Activated naive CD4-positive, alpha-beta T cell treated with anti-CD3 and anti-CD28 coated beads, Interleukin-2, amount 50 U/mL, for 72 hours (primary cell): ENCODE measurements around the gene METTL5. TPM values are rescaled to one million over a fixed set of nuclear protein-coding genes. Genes with fewer than 3 reads are reported as not detected.
"Not testable (repeated sequence)": the region's sequence is repeated elsewhere in the genome, so short reads cannot be mapped to it uniquely, and the experiment has no call there.

Experiments
- ATAC-seq, 2 donors: fragments of 150-1000 bp; cut with Tn5 transposase; 2 replicates each; pipeline ENCODE4 v1.10.0; 2021; ENCODE audit warnings: mild to moderate bottlenecking in 2 of 2, moderate library complexity in 2 of 2
- DNase-seq, 2 donors: peaks; one replicate each; pipeline ENCODE4 v3.0.0; 2021 to 2022; ENCODE audit warnings: low spot score in 2 of 2
- H3K27ac Mint-ChIP-seq, 2 donors: one replicate each; pipeline ENCODE4 v1.8.0; 2022; ENCODE audit warnings: mild to moderate bottlenecking in 2 of 2, mixed read lengths in 2 of 2
- H3K36me3 Mint-ChIP-seq, 2 donors: one replicate each; pipeline ENCODE4 v1.8.0; 2022; ENCODE audit warnings: mixed read lengths in 2 of 2
- H3K9me3 Mint-ChIP-seq, 2 donors: one replicate each; pipeline ENCODE4 v1.8.0; 2022; ENCODE audit warnings: mixed read lengths in 2 of 2
- total RNA-seq, 2 donors: library from RNA; stranded (reverse); gene quantifications; one replicate each; pipeline ENCODE4 v1.2.3, GENCODE V29; 2022

Gene METTL5
- total RNA-seq, 2 donors from 2014 or later = 73.7 to 80.7 TPM

DNA sequence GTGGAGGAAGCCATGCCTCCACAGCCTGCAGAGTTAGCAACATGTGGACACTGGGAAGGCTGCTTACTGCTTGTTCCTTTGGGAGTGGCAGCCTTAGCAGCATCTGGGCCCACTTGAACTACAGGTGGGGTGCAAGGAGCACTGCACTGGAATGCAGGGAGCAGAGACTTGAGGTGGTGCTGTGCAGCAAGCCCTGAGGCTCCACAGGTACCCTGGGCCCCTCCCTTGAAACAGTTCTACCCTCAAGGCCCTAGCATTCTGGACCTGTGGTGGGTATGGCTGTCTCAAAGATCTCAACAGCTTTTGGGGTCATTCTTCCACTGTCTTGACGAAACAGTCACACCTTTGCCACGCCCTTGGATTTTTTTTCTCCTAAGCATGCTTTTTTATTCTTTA, 16.0 kb upstream of the METTL5 start:
- ATAC-seq (peak in 1 of 2 donors; percentile 32), DNase-seq (no peak)
- peaks cover 5 to 14% of the 10 kb centered on the region in 2 donors for H3K36me3 Mint-ChIP-seq
- H3K27ac Mint-ChIP-seq = no peak overlapping the region
- no peaks in the 10 kb centered on the region for H3K9me3 Mint-ChIP-seq

GRCh38 chr2:169839954-169840746, 15.4 kb upstream of the METTL5 start:
- DNase-seq (no peak), ATAC-seq (peak in 1 of 2 donors; percentile 22)
- H3K9me3 Mint-ChIP-seq = no peaks in the 10 kb centered on the region
- H3K36me3 Mint-ChIP-seq = peaks cover 5 to 14% of the 10 kb centered on the region in 2 donors
- H3K27ac Mint-ChIP-seq = no peak overlapping the region

GRCh38 chr2:169838743-169839489, 14.2 kb upstream of the METTL5 start:
- Mint-ChIP-seq H3K9me3 (no peaks in the 10 kb centered on the region), H3K27ac (no peak overlapping the region), H3K36me3 (peaks cover 5 to 14% of the 10 kb centered on the region in 2 donors)
- ATAC-seq (no peak), DNase-seq (no peak)

- DNase-seq (no peak), ATAC-seq (no peak)
- Mint-ChIP-seq H3K9me3 (no peaks in the 10 kb centered on the region), H3K36me3 (peaks cover 0 to 8% of the 10 kb centered on the region in 2 donors), H3K27ac (no peak overlapping the region)
These were observed 9.7 kb upstream of the METTL5 start for GRCh38 chr2:169834401-169834800.

DNA sequence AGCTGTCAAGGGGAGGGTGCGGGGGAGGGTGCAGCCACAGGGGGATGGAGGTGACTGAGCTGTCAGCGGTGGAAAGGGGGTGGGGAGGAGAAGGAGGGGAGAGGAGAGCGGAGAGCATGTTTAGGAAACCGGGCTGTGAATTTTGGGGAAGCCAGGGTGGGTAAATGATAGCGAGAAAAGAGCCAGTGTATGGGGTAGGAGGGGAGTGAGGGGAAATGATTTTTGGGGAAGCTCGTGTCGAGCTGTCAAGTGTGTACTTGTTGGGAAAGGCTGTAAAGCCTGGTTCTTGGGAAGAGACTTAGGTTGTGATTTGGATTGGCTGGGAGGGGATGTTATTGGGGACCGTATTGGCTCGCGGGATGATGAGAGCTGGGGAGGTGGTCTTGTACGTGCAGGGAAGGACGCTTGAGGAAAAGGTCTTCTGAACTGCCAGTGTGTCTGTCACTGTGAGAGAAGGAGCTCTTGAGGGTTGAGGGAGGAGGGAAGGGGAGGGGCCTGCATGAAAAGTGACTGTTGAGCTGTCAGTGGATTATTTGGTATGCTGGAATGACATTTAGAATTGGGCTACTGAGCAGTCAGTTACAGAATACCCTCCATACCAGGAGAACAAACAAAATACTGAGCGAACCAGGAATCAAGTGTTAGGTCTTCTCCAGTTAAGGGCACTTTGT, 3.6 kb upstream of the METTL5 start:
- Mint-ChIP-seq H3K36me3 (peaks cover 17 to 21% of the 10 kb centered on the region in 2 donors), H3K27ac (peak overlapping the region; percentile 89 to 92), H3K9me3 (no peaks in the 10 kb centered on the region)
- DNase-seq (peak in 1 of 2 donors; percentile 33), ATAC-seq (peak; percentile 30 to 34)

GRCh38 chr2:169827272-169828140, 2.8 kb upstream of the METTL5 start, which contains the start of gene UBR3:
UBR3 (plus strand) TSS chr2:169827454; CDS start chr2:169827508, 54 bp downstream.
- peak within 1 kb of the TSS; percentile 89 to 92 for H3K27ac Mint-ChIP-seq
- peak; percentile 92 for DNase-seq
- no peaks in the 10 kb centered on the region for H3K9me3 Mint-ChIP-seq
- ATAC-seq = peak; percentile 84 to 88
- peaks cover 23 to 25% of the 10 kb centered on the region in 2 donors for H3K36me3 Mint-ChIP-seq

- peak in 1 of 2 donors; percentile 0 for ATAC-seq
- Mint-ChIP-seq H3K36me3 (peaks cover 23 to 38% of the 10 kb centered on the region in 2 donors), H3K27ac (peak overlapping the region; percentile 79 to 87), H3K9me3 (peaks cover 0 to 5% of the 10 kb centered on the region in 2 donors)
- DNase-seq = no peak
These were observed 721 bp downstream of the METTL5 start for GRCh38 chr2:169823996-169824372.

DNA sequence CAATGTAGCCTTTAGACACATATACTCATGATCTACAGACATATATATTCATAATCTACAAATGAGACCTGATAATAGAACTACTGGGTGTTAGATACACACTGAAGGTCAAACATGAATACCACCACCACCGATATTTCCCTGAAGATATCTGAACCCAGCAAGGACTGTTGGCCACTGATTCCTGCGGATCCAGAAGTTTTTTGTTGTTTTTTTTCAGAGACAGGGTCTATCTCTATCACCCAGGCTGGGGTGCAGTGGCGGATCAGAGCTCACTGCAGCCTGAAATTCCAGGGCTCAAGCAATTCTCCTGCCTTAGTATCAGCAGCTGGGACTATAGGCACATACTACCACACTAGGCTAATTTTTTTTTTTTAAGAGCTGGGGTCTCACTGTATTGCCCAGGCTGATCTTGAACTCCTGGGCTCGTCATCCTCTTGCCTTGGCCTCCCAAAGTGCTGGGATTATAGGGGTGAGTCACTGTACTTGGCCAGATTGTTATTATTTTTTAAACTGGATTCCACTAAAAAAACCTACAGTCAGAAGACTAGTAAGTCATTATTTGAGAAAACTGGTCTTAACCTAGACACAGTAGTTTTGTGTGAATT, 1.8 kb downstream of the METTL5 start:
- ATAC-seq = no peak
- peaks cover 20 to 46% of the 10 kb centered on the region in 2 donors for H3K36me3 Mint-ChIP-seq
- H3K9me3 Mint-ChIP-seq = peaks cover 0 to 5% of the 10 kb centered on the region in 2 donors
- peak overlapping the region; percentile 25 to 38 for H3K27ac Mint-ChIP-seq
- DNase-seq = no peak

DNA sequence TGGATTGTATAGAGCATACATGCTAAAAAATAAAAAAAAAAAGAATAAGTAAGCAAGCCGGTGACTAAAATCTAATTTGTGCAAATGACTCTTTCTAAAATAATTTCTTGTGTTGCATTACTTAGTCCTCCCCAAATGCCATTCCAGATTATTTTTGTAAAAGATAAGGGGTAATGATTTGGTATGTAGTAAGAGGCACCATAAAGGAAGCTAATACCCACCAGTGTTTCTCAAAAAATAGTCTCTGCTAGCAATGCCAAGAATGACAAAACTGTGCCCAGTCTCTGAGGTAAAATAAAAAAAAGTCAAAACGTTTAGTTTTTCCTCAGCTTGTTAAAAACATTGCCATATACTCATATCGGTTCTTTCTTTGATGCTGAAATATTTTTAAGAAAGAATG, 2.7 kb downstream of the METTL5 start:
- DNase-seq = no peak
- peak overlapping the region in 1 of 2 donors; percentile 29 for H3K27ac Mint-ChIP-seq
- H3K36me3 Mint-ChIP-seq = peaks cover 23 to 54% of the 10 kb centered on the region in 2 donors
- ATAC-seq = no peak
- peaks cover 4 to 5% of the 10 kb centered on the region in 2 donors for H3K9me3 Mint-ChIP-seq

DNA sequence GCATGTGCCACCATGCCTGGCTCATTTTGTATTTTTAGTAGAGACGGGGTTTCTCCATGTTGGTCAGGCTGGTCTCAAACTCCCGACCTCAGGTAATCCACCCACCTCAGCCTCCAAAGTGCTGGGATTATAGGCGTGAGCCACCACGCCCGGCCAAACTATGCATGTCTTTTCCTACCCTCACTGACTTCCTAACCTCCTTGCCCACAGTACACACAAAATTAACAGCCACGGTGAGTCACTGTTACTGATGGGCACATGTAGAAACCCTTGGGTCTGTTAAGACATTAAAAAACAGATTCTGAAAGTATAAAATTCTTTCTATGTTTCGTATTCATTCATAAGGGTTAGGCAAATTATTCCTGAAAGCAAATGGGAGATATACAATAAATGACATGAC, 4.6 kb downstream of the METTL5 start:
- peak overlapping the region; percentile 59 to 83 for H3K27ac Mint-ChIP-seq
- not testable (repeated sequence) for ATAC-seq, H3K9me3 Mint-ChIP-seq, DNase-seq
- H3K36me3 Mint-ChIP-seq = peaks cover 35 to 68% of the 10 kb centered on the region in 2 donors

GRCh38 chr2:169819106-169819505, 5.6 kb downstream of the METTL5 start:
- H3K36me3 Mint-ChIP-seq = peaks cover 30 to 64% of the 10 kb centered on the region in 2 donors
- DNase-seq (no peak), ATAC-seq (no peak)
- peaks cover 4 to 5% of the 10 kb centered on the region in 2 donors for H3K9me3 Mint-ChIP-seq
- peak overlapping the region in 1 of 2 donors; percentile 25 for H3K27ac Mint-ChIP-seq

- H3K27ac Mint-ChIP-seq = no peak overlapping the region
- DNase-seq = no peak
These were observed 6.5 kb downstream of the METTL5 start for GRCh38 chr2:169818241-169818640.

DNA sequence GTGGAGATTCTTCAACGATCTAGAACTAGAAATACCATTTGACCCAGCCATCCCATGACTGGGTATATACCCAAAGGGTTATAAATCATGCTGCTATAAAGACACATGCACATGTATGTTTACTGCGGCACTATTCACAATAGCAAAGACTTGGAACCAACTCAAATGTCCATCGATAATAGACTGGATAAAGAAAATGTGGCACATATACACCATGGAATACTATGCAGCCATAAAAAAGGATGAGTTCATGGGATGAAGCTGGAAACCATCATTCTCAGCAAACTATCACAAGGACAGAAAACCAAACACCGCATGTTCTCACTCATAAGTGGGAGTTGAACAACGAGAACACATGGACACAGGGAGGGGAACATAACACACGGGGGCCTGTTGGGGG, 7.3 kb downstream of the METTL5 start:
- H3K9me3 Mint-ChIP-seq, ATAC-seq, DNase-seq, H3K27ac Mint-ChIP-seq: not testable (repeated sequence)
- H3K36me3 Mint-ChIP-seq = peaks cover 22 to 51% of the 10 kb centered on the region in 2 donors

More at GRCh38 chr2:169818241-169818640, 6.5 kb downstream of the METTL5 start:
- H3K9me3 Mint-ChIP-seq = peaks cover 4 to 5% of the 10 kb centered on the region in 2 donors
- H3K36me3 Mint-ChIP-seq = peaks cover 24 to 58% of the 10 kb centered on the region in 2 donors
- ATAC-seq = no peak

- not testable (repeated sequence) for DNase-seq, H3K9me3 Mint-ChIP-seq, ATAC-seq, H3K27ac Mint-ChIP-seq
- H3K36me3 Mint-ChIP-seq = peaks cover 22 to 47% of the 10 kb centered on the region in 2 donors
These were observed 7.7 kb downstream of the METTL5 start for GRCh38 chr2:169816961-169817360.

DNA sequence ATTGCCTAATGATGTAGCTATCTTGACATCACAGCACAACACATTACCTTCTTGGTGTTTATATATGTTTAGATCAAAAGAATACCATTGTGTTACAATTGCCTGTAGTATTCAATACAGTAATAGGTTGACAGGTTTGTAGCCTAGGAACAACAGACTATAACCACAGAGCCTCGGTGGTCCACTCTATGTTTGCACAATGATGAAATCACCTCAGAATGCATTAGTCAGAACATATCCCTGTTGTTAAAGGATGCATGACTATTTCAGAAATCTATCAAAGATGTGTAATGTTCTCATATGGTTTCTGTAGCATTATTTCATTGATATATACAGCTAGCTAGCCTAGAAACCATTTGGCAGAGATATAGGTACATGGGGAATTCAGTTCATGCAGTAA, 8.9 kb downstream of the METTL5 start:
- Mint-ChIP-seq H3K36me3 (peaks cover 27 to 44% of the 10 kb centered on the region in 2 donors), H3K27ac (no peak overlapping the region), H3K9me3 (peaks cover 0 to 4% of the 10 kb centered on the region in 2 donors)
- ATAC-seq (peak; percentile 63 to 73), DNase-seq (no peak)
